K562 (cell line): ENCODE measurements around the gene WDCP.

Experiments used
- ARID2 ChIP-seq: fragments of 450-650 bp; IDR thresholded peaks from 2 replicates; pipeline ENCODE4 v1.6.1; 2017; ENCODE audit warnings: antibody characterized with exemption, mild to moderate bottlenecking
- BMI1 ChIP-seq: fragments of 150-350 bp; IDR thresholded peaks from 2 replicates; pipeline ENCODE4 v1.6.1; 2014; ENCODE audit warnings: low read length
- CHD1 ChIP-seq: fragments of 200-600 bp; sonication (generic); IDR thresholded peaks from one replicate; pipeline ENCODE4 v1.6.1; 2012; ENCODE audit warnings: mild to moderate bottlenecking, moderate library complexity, low read length, inconsistent platforms
- FOXP4 ChIP-seq: sonication (generic); formaldehyde crosslinking; IDR thresholded peaks from 2 replicates; pipeline ENCODE4 v1.8.0; 2022; ENCODE audit warnings: mild to moderate bottlenecking, missing genetic modification reagents, borderline replicate concordance
- HCFC1 ChIP-seq: IDR thresholded peaks from 2 replicates; pipeline ENCODE4 v1.6.1; 2012; ENCODE audit warnings: low read depth, low read length, improper control_type of control experiment
- MAX ChIP-seq: sonication (generic); formaldehyde crosslinking; IDR thresholded peaks from 2 replicates; pipeline ENCODE4 v1.9.0; 2022; ENCODE audit warnings: mild to moderate bottlenecking, missing genetic modification reagents
- MAZ ChIP-seq, 2 experiments: fragments of 450-650 bp in 1 of 2; sonication (generic) in 1 of 2; formaldehyde crosslinking; IDR thresholded peaks in 1 of 2; conservative IDR thresholded peaks in 1 of 2; 2 replicates each; pipeline versions ENCODE4 v1.4.0 to v1.5.0; 2020; ENCODE audit warnings: mild to moderate bottlenecking in 1 of 2, missing genetic modification reagents in 1 of 2
- POLR2A ChIP-seq: fragments of 450-650 bp; conservative IDR thresholded peaks from 2 replicates; pipeline ENCODE4 v1.6.1; 2016
- SAP30 ChIP-seq: fragments of 200-600 bp; sonication (generic); IDR thresholded peaks from 2 replicates; pipeline ENCODE4 v1.6.1; 2012; ENCODE audit warnings: borderline replicate concordance, low read depth, mild to moderate bottlenecking, moderate library complexity, low read length, control low read depth, inconsistent platforms; ENCODE audit not compliant: insufficient read depth, poor library complexity, severe bottlenecking
- SMC3 ChIP-seq: conservative IDR thresholded peaks from 2 replicates; pipeline ENCODE4 v1.6.1; 2011; ENCODE audit warnings: low read depth, low read length, improper control_type of control experiment; ENCODE audit not compliant: insufficient read depth
- ZBTB9 ChIP-seq: fragments of 450-650 bp; formaldehyde crosslinking; IDR thresholded peaks from 2 replicates; pipeline ENCODE4 v1.4.0; 2020; ENCODE audit warnings: mild to moderate bottlenecking, moderate library complexity
- ZNF347 ChIP-seq: fragments of 450-650 bp; formaldehyde crosslinking; IDR thresholded peaks from 2 replicates; pipeline ENCODE4 v1.4.0; 2020; ENCODE audit warnings: low read depth, mild to moderate bottlenecking, moderate library complexity
- ZNF764 ChIP-seq: fragments of 250-450 bp; sonication (Bioruptor Pico); IDR thresholded peaks from 2 replicates; pipeline ENCODE4 v1.4.0; 2020; ENCODE audit warnings: low read depth, mild to moderate bottlenecking, moderate library complexity
- ZZZ3 ChIP-seq: fragments of 450-650 bp; IDR thresholded peaks from 2 replicates; pipeline ENCODE4 v1.6.1; 2016; ENCODE audit warnings: antibody characterized with exemption, mild to moderate bottlenecking, moderate library complexity

GRCh38 chr2:24087032-24087431 is 39.8 kb upstream of the WDCP start:
- no peak for TF ChIP-seq FOXP4 (CRISPR knock-in tag)
- no peak for TF ChIP-seq POLR2A
- no peak for TF ChIP-seq CHD1
- no peak for TF ChIP-seq SAP30
- no peak for TF ChIP-seq MAZ (CRISPR knock-in tag; conservative IDR thresholded peaks at IDR 0.05 in 1 of 2, IDR thresholded peaks at IDR 0.05 in 1 of 2)
- no peak for TF ChIP-seq ZZZ3
- no peak for TF ChIP-seq ARID2
- TF ChIP-seq ZBTB9, result no peak
- TF ChIP-seq MAX (CRISPR knock-in tag), result no peak
- no peak for TF ChIP-seq ZNF347 (CRISPR knock-in tag)
- no peak for TF ChIP-seq HCFC1
- no peak for TF ChIP-seq BMI1
- TF ChIP-seq SMC3, result no peak
- TF ChIP-seq ZNF764 (CRISPR knock-in tag), result no peak
